Keratinocyte (primary cell): ENCODE measurements around the gene BCAS3. TPM values are rescaled to one million over a fixed set of nuclear protein-coding genes. Genes with fewer than 3 reads are reported as not detected.

ENCODE experiments used
- DNase-seq: peaks from one replicate; pipeline ENCODE4 v3.0.0-alpha.2; 2011; ENCODE audit warnings: low read depth, missing footprints, low spot score
- FAIRE-seq: peaks from 2 replicates; lab custom pipeline; 2011; peaks lifted over from hg19 to GRCh38; lab: Jason Lieb, UNC
- H2AFZ ChIP-seq: 2 replicates; pipeline ENCODE4 v1.6.0; 2012; ENCODE audit warnings: low read length, control low read depth, inconsistent platforms; ENCODE audit not compliant: control insufficient read depth
- H3K27ac ChIP-seq: 2 replicates; pipeline ENCODE4 v1.5.1; 2011; ENCODE audit warnings: low read length; ENCODE audit not compliant: control insufficient read depth, insufficient read depth
- H3K27me3 ChIP-seq: 3 replicates; pipeline ENCODE4 v1.6.0; 2011; ENCODE audit warnings: low read length; ENCODE audit not compliant: control insufficient read depth, insufficient read depth; ENCODE audit errors: extremely low read depth
- H3K36me3 ChIP-seq, 2 experiments: 2 replicates in 1 of 2; 3 replicates in 1 of 2; pipeline ENCODE4 v1.5.1; 2011; ENCODE audit warnings: low read length in 2 of 2, mild to moderate bottlenecking in 1 of 2; ENCODE audit not compliant: control insufficient read depth in 2 of 2, insufficient read depth in 2 of 2; ENCODE audit errors: extremely low read depth in 1 of 2
- H3K4me1 ChIP-seq: 3 replicates; pipeline ENCODE4 v1.5.1; 2011; ENCODE audit warnings: low read length; ENCODE audit not compliant: control insufficient read depth, insufficient read depth; ENCODE audit errors: extremely low read depth
- H3K4me2 ChIP-seq: 3 replicates; pipeline ENCODE4 v1.6.0; 2011; ENCODE audit warnings: low read depth, low read length; ENCODE audit not compliant: control insufficient read depth, insufficient read depth; ENCODE audit errors: extremely low read depth
- H3K4me3 ChIP-seq, 3 experiments: fragments of 200-600 bp in 1 of 3; sonication (generic) in 1 of 3; 2 replicates in 2 of 3; 3 replicates in 1 of 3; pipeline ENCODE4 v1.5.1; 2011 to 2016; ENCODE audit warnings: low read length in 3 of 3, mild to moderate bottlenecking in 3 of 3, control low read depth in 2 of 3, inconsistent platforms in 1 of 3, low read depth in 1 of 3, mixed read lengths in 1 of 3, mixed run types in 1 of 3, moderate library complexity in 1 of 3; ENCODE audit not compliant: control insufficient read depth in 2 of 3, insufficient read depth in 2 of 3; ENCODE audit errors: extremely low read depth in 1 of 3
- H3K79me2 ChIP-seq: 2 replicates; pipeline ENCODE4 v1.6.0; 2012; ENCODE audit warnings: low read length; ENCODE audit not compliant: control insufficient read depth, insufficient read depth
- H3K9ac ChIP-seq: 3 replicates; pipeline ENCODE4 v1.6.0; 2011; ENCODE audit warnings: low read length; ENCODE audit not compliant: control insufficient read depth, insufficient read depth; ENCODE audit errors: extremely low read depth
- H3K9me1 ChIP-seq: 3 replicates; pipeline ENCODE4 v1.6.0; 2011; ENCODE audit warnings: low read length; ENCODE audit not compliant: control insufficient read depth, insufficient read depth; ENCODE audit errors: extremely low read depth
- H3K9me3 ChIP-seq: 2 replicates; pipeline ENCODE4 v1.5.1; 2012; ENCODE audit warnings: low read depth, low read length; ENCODE audit not compliant: control insufficient read depth
- H4K20me1 ChIP-seq: 3 replicates; pipeline ENCODE4 v1.6.0; 2011; ENCODE audit warnings: low read length; ENCODE audit not compliant: control insufficient read depth, insufficient read depth; ENCODE audit errors: extremely low read depth
- CTCF ChIP-seq, 3 experiments: IDR thresholded peaks in 1 of 3; conservative IDR thresholded peaks in 1 of 3; optimal IDR thresholded peaks in 1 of 3; 2 replicates in 2 of 3; 3 replicates in 1 of 3; pipeline versions ENCODE3 to v1.5.1; 2011; ENCODE audit warnings: low read length in 3 of 3, mild to moderate bottlenecking in 3 of 3, moderate library complexity in 2 of 3, control low read depth in 1 of 3, inconsistent platforms in 1 of 3; ENCODE audit not compliant: insufficient read depth in 2 of 3; ENCODE audit errors: extremely low read depth in 1 of 3
- EZH2 ChIP-seq: IDR thresholded peaks from one replicate; pipeline ENCODE4 v1.6.1; 2012; ENCODE audit warnings: inconsistent platforms, mild to moderate bottlenecking, low read length, moderate library complexity
- dilution Hi-C: fragments of 300-500 bp; cut with MboI; formaldehyde crosslinking; loops from one replicate; pipeline ENCODE4 v1.7.0; 2020; ENCODE audit warnings: low sequenced_read_pairs; ENCODE audit not compliant: extremely low pct_ligation_motif_present
- polyA plus RNA-seq, 5 experiments: library from polyadenylated mRNA; depleted of rRNA in 3 of 5; stranded (reverse) in 3 of 5; stranded (forward) in 1 of 5; unstranded in 1 of 5; fragments of >200 nt; gene quantifications; 1 replicate in 1 of 5; 2 replicates in 3 of 5; 3 replicates in 1 of 5; pipeline versions ENCODE4 v1.2.1 to v1.2.3, GENCODE V29; 2011 to 2012; ENCODE audit warnings: missing spikeins in 2 of 5, low read depth in 1 of 5, low replicate concordance in 1 of 5

Gene BCAS3
- polyA plus RNA-seq, 1 donor (not counting 4 experiments of a cell fraction or from before 2014, with no cell fraction given), result 11.8 TPM

DNA sequence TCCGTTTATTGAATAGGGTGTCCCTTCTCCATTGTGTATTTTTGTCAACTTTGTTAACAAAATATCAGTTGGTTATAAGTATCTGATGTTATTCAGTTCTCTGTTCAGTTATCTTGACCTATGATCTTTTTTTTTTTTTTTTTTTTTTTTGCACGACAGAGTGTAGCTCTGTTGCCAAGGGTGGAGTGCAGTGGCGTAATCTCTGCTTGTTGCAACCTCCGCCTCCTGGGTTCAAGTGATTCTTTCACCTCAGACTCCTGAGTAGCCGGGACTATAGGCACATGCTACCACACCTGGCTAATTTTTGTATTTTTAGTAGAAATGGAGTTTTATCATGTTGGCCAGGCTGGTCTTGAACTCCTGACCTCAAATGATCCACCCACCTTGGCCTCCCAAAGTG, 215.8 kb downstream of the BCAS3 start:
- Histone ChIP-seq H3K4me2 (no peak overlapping the region), H3K9me3 (no peaks in the 10 kb centered on the region), H3K79me2 (no peaks in the 10 kb centered on the region), H3K27ac (no peak overlapping the region), H3K9me1 (no peaks in the 10 kb centered on the region), H3K36me3 (no peaks in the 10 kb centered on the region), H3K4me1 (no peaks in the 10 kb centered on the region), H3K27me3 (no peaks in the 10 kb centered on the region), H3K9ac (no peak overlapping the region), H3K4me3 (no peak overlapping the region), H4K20me1 (no peaks in the 10 kb centered on the region), H2AFZ (no peak overlapping the region)
- no peak for DNase-seq
- TF ChIP-seq EZH2 (no peak), CTCF (optimal IDR thresholded peaks at IDR 0.05 in 1 of 3, IDR thresholded peaks at IDR 0.05 in 1 of 3, conservative IDR thresholded peaks at IDR 0.05 in 1 of 3; ENCODE audit: extremely low read depth in 1 of 3, insufficient read depth in 2 of 3, low read length in 3 of 3) (no peak)
- dilution Hi-C loops, result no loop called here
- no peak for FAIRE-seq

DNA sequence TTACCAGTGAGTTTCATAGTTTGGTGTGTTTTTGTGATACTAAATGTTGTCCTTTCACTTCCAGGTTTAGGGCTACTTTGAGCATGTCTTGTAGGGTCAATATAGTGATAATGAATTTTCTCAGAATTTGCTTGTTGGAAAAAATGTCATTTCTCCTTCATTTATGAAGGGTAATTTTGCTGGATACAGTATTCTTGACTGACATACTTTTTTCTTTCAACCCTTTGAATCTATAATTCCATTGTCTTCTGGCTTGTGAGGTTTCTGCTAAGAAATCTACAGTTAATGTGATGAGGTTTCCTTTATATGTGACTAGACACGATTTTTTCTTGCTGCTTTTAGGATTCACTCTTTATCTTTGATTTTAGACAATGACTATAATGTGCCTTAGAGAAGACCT, 219.3 kb downstream of the BCAS3 start:
- Histone ChIP-seq H3K27me3 (no peaks in the 10 kb centered on the region), H3K4me2 (no peak overlapping the region), H4K20me1 (no peaks in the 10 kb centered on the region), H3K79me2 (no peaks in the 10 kb centered on the region), H3K27ac (no peak overlapping the region), H3K9me1 (no peaks in the 10 kb centered on the region), H3K36me3 (no peaks in the 10 kb centered on the region), H3K4me3 (no peak overlapping the region), H3K9ac (no peak overlapping the region), H2AFZ (no peak overlapping the region), H3K9me3 (no peaks in the 10 kb centered on the region), H3K4me1 (peaks cover 4% of the 10 kb centered on the region)
- TF ChIP-seq EZH2, result no peak
- no peak for TF ChIP-seq CTCF (optimal IDR thresholded peaks at IDR 0.05 in 1 of 3, IDR thresholded peaks at IDR 0.05 in 1 of 3, conservative IDR thresholded peaks at IDR 0.05 in 1 of 3; ENCODE audit: extremely low read depth in 1 of 3, insufficient read depth in 2 of 3, low read length in 3 of 3)
- DNase-seq, result no peak
- dilution Hi-C loops, result no loop called here
- no peak for FAIRE-seq
